Hypothalamus (tissue), 51 donors: ENCODE results near the gene P2RY2.
"Not testable (repeated sequence)": the region's sequence is repeated elsewhere in the genome, so short reads cannot be mapped to it uniquely, and the experiment has no call there.

Experiments used
- DNase-seq, 51 donors: peaks; one replicate each; lab custom pipeline; 2025; lab: John Stamatoyannopoulos, UW

The P2RY2 gene

GRCh38 chr11:73225001-73225686, 7.1 kb downstream of the P2RY2 start:
- no peak for DNase-seq

DNA sequence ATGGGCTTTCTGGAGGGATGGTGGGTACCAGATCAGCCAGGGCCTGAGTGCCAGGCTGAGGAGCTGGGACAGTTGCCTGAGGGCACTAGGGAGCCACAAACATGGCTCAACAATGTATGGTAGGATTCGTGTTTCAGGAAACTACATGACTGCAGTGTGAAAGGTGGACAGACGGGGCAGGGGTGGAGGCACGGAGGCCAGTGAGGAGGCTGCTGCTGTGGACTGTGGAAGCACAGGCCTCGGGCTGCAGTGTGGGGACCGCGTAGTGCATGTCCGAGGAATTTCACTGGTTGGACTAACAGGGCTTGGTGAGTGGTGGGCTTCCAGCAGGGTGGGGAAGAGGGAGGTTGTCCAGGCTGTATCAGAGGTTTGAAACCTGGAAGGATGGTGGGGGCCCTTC, 7.8 kb downstream of the P2RY2 start:
- DNase-seq = no peak

DNA sequence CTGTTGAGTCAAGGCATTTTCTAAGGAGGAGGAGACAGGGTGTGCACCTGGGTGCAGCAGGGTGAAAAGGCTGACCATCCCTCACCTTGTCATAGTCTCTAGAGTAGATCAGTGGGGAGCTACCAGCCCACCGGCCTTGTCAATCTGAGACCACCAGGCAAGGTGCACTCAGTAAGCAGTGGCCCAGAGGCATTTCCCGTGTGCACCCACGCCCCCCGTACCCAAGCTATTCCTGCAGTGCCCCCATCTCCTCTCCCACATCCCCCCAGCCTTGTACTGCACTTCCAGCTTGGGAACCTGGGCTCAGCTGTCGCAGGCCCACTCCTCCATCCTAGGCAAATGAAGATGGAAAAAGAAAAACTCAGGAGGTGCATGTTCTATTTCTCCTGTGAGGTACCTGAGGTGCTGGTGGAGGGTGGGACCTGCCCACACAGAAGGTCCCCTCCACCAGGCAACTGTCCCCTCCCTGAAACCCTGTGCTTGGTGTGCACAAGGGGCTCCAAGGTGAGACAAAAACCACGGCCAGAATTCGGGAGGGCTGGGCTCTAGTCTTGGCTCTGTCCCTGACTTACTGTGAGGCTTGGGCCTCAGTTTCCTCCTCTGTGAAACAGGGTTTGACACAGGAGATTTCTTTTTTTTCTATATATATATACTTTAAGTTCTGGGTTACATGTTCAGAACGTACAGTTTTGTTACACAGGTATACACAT, 8.4 kb downstream of the P2RY2 start:
- no peak for DNase-seq

DNA sequence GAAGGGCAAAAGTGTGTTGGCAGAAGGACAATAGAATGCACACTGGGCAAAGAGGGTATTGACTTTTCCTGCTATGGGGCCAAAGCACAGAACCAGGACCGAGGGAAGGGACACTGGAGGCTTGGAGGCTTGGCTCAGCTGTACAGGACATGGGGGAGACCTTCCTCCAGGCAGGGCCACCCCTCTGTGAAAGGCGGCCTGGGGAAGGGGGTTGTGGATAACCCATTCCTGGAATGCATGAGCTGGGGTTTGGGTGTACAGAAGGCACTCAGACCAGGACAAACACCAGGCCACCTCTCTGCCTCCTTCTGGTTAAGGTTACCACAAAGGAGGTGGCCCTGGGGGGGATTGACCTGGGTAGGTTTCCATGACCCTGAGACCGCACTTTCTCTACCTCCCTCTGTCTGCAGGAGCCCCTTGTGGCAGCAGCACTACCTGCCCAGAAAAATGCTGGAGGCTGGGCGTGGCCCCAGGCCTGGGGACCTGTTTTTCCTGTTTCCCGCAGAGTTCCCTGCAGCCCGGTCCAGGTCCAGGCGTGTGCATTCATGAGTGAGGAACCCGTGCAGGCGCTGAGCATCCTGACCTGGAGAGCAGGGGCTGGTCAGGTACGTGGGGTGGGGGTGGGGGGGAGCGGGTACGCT, 9.6 kb downstream of the P2RY2 start:
- DNase-seq = no peak

GRCh38 chr11:73228268-73229134, 10.4 kb downstream of the P2RY2 start:
- no peak for DNase-seq

- DNase-seq = no peak
Observed at GRCh38 chr11:73229321-73229895, 11.3 kb downstream of the P2RY2 start.

- DNase-seq = no peak
Observed at GRCh38 chr11:73229896-73230875, 12.1 kb downstream of the P2RY2 start.

GRCh38 chr11:73230931-73231330, 12.8 kb downstream of the P2RY2 start:
- DNase-seq = no peak

- DNase-seq = not testable (repeated sequence)
Observed at GRCh38 chr11:73232487-73232886, 14.4 kb downstream of the P2RY2 start.

DNA sequence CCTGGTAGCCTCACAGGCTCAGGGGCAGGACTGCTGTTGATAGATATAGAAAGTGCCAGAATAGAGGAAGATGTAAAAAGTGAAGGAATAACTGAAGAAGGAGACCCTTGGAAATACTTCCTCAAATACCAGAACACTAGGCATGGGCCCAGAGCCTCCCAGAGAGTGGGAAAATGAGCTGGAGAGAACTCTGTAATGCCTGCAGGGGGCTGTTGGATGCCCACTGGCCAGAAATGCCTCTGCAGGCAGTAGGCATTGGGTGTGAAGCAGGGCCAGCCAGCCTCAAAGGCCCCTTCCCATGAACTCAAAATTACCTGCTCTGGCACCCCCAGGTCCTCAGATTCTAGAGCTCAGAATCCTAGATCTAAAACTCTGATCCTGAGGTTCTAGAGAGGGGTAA, 15.1 kb downstream of the P2RY2 start:
- DNase-seq = no peak

GRCh38 chr11:73233692-73234470, 15.8 kb downstream of the P2RY2 start:
- no peak for DNase-seq

DNA sequence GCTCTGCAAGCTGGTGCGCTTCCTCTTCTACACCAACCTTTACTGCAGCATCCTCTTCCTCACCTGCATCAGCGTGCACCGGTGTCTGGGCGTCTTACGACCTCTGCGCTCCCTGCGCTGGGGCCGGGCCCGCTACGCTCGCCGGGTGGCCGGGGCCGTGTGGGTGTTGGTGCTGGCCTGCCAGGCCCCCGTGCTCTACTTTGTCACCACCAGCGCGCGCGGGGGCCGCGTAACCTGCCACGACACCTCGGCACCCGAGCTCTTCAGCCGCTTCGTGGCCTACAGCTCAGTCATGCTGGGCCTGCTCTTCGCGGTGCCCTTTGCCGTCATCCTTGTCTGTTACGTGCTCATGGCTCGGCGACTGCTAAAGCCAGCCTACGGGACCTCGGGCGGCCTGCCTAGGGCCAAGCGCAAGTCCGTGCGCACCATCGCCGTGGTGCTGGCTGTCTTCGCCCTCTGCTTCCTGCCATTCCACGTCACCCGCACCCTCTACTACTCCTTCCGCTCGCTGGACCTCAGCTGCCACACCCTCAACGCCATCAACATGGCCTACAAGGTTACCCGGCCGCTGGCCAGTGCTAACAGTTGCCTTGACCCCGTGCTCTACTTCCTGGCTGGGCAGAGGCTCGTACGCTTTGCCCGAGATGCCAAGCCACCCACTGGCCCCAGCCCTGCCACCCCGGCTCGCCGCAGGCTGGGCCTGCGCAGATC, 16.5 kb downstream of the P2RY2 start:
- no peak for DNase-seq

GRCh38 chr11:73235236-73235786, 17.2 kb downstream of the P2RY2 start:
- DNase-seq = no peak

- DNase-seq = no peak
Observed at GRCh38 chr11:73236205-73236765, 18.2 kb downstream of the P2RY2 start.

DNA sequence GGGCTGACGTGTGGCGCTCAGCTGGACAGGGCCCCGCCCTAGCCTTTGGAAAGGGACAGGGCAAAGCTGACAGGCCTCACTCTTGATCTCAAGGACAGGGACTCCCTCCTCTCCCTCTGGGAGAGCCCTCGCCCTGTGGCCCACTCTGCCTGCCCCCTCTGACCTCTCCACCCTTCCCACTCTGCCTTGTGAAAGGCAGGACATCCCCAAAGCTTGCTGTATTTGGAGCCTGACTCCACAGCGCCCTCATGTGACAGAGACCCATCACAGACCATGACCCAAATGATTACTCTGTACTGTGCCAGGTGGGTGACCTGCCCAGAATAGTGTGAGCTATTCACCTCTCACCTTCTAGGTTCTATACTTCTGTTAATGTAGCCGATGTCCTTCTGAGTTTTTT, 18.8 kb downstream of the P2RY2 start:
- DNase-seq = peak in 6 of 51 donors; percentile 9 to 28 (median 14)

GRCh38 chr11:73237471-73238290, 19.6 kb downstream of the P2RY2 start:
- no peak for DNase-seq
